GM12878 (cell line): ENCODE data around the gene OR13C3.

Experiments used
- CTCF ChIP-seq, 3 experiments: IDR thresholded peaks in 2 of 3; conservative IDR thresholded peaks in 1 of 3; 2 replicates each; pipeline ENCODE4 v1.5.1; 2011; ENCODE audit warnings: low read depth in 3 of 3, low read length in 3 of 3, mild to moderate bottlenecking in 3 of 3, control low read depth in 2 of 3, moderate library complexity in 2 of 3, inconsistent platforms in 1 of 3, mixed read lengths in 1 of 3; ENCODE audit not compliant: control insufficient read depth in 2 of 3, insufficient read depth in 1 of 3; ENCODE audit errors: extremely low read depth in 1 of 3
- NFYB ChIP-seq: IDR thresholded peaks from 2 replicates; pipeline ENCODE4 v1.6.1; 2011; ENCODE audit warnings: low read depth, mild to moderate bottlenecking, low read length, improper control_type of control experiment, moderate library complexity; ENCODE audit not compliant: insufficient read depth
- SIX5 ChIP-seq: IDR thresholded peaks from 2 replicates; pipeline ENCODE4 v1.6.1; 2011; ENCODE audit warnings: mild to moderate bottlenecking, low read depth, low read length, moderate library complexity; ENCODE audit not compliant: severe bottlenecking

DNA sequence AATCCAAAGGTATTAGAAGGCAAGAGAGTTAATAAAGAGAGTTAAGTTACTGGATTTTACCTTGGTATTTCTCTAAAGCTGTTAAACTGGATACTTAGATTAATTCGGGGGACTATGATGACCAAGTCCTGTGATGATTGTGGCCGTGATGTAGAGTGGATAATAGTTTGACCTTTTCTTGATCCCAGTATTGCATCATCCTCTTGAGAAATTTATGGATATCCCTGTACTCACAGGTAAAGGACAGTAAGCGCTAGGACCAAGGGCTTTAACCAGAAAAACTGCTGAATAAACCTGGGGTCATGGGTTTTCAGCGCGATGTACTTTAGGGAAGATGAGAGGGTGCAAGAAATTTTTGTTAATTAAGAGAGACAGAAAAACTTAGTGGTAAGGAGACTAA lies 40.6 kb upstream of the OR13C3 start:
- TF ChIP-seq NFYB (no peak), CTCF (IDR thresholded peaks at IDR 0.05 in 2 of 3, conservative IDR thresholded peaks at IDR 0.05 in 1 of 3; ENCODE audit: control insufficient read depth in 2 of 3, extremely low read depth in 1 of 3, insufficient read depth in 1 of 3, low read depth in 3 of 3, low read length in 3 of 3) (no peak), SIX5 (no peak)
